GM18868 (cell line): ENCODE results near the gene OSCP1.
A peak's percentile ranks its signal among the peaks of the same experiment; 100 is the strongest.

Source experiments
- ATAC-seq: cut with Tn5 transposase; IDR thresholded peaks from one replicate; pipeline ENCODE4 v1.9.1; 2021; ENCODE audit warnings: mild to moderate bottlenecking, moderate library complexity; ENCODE audit not compliant: unreplicated experiment

OSCP1 gene

DNA sequence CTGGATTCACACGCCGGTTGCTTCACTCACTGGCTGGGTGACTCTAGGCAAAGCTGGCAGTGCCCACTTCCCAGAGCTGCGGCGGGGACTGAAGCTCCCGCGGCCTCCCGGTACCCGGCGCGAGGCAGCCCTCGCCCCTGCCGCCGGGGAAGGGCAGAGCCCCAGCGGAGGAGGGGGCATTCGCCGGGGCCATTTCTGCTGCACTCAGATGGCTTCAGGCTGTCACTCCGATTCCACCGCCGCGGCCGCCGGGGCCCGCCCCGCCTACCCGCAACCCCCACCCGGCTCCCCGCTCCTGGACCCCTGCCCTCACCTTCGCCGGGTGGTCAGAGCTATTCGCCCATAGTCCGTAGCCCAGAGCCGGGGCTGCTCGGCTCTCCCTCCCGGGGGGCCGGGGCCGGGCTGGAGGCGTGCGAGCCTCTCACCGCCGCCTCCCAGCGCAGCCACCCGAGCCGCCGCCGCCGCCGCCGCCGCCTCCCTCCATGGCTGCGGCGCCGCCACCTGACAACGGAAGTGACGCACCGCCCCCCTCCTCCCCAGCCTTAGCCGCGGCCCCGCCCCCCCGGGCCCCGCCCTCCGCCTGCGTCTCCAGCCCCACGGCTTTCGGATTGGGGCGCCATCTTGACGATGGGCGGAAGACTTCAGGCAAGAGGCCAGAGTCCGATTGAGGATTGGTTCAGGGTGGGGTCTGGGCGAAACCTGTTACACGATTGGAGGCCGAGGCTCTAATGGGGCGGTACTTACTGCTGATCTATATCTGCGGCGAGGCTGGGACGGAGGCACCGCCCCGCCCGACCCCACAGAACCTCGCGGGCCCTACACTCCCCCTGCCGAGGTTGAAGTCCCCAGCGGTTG lies 64.6 kb downstream of the OSCP1 start, which contains the start of gene STK40:
Gene STK40, minus strand, starts transcription at position 515 of the 855 bp plus-strand sequence. CDS start 24,592 bp downstream, outside the sequence.
- peak; percentile 83 for ATAC-seq

DNA sequence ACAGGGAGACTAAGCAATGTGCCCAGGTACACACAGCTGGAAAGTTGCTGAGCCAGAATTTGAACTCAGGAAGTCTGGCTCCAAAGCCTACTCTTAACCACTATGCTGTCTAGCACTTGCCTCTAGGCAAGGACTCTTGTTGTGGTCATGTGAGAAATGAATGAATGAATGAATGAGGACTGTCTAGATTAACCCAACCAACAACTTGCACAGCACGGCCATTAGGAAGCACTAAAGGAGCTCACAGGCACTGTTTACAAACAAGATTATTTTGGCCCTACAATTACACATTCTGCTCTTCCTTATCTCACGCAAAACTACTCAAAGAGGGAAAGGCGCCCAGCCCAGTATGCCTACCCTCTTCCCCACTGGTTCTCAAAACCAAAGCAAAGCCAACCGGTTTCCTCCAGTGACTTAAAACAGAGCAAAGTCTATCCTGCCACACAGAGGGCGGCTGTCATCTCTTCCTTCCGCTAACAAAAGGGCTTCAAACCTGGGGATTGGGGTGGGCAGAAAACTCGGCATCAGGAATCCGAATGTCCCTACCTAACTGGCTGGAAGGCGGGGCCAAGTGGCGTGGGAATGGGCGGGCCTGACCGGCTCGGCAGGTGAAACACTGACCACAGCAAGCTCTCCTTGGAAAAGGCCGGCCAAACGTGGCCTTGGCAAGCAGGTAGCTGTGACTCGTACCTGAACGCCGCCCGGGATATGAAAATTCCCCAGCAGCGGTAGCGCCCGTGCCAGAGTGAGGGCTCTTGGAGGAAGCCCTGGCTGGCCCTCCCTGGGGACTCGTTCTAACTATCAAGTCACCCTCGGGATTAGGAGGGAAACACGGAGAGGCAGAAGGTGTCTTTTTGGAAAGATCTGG lies 65.5 kb downstream of the OSCP1 start:
- ATAC-seq = no peak

DNA sequence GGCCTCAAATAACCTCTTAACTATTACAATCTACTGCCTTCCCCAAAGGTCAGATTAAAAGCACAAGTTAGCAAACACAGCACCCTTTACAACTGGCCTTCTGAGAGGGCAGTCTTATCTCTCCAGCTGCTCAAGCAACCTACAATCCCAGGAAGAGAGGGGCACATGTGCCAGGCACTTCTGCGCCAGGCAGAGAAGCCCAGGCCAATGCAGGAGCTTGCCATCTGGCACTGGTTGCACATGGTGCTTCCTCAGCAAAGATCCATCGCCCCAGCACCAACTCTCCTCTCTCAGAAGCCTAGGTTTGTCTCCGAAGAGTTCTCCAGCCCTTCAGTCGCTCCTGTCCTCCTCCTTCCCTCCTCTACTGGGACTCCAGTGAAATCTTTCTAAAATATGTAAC lies 67.0 kb downstream of the OSCP1 start:
- no peak for ATAC-seq

DNA sequence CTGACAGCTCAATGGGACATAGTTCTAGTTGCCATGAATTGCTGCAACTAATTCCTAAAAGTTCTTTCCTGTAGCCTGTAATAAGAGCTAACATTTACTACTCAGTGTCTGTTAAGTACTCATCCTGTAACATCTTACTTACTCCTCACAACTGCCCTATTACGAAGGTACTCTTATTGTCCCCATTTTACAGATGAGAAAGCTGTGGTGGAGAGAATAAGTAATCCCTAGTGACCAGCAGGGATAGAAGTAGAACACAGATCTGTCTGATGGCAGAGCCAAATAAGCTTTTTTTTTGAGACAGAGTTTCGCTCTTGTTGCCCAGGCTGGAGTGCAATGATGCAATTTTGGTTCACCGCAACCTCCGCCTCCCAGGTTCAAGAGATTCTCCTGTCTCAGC lies 67.6 kb downstream of the OSCP1 start:
- no peak for ATAC-seq

DNA sequence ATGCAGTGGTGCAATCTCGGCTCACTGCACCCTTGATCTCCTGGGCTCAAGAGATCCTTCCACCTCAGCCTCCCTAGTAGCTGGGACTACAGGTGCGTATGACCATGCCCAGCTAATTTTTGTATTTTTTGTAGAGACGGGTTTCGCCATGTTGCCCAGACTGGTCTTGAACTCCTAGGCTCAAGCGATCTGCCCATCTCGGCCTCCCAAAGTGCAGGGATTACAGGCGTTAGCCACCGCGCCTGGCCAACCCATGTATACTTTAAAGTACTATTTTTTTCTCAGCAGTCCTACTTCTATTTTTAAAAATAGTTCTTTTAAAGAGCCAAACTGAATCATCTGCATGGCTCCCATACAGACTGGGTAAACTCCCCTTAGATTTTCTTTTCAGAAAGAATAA lies 68.0 kb downstream of the OSCP1 start:
- ATAC-seq = no peak

DNA sequence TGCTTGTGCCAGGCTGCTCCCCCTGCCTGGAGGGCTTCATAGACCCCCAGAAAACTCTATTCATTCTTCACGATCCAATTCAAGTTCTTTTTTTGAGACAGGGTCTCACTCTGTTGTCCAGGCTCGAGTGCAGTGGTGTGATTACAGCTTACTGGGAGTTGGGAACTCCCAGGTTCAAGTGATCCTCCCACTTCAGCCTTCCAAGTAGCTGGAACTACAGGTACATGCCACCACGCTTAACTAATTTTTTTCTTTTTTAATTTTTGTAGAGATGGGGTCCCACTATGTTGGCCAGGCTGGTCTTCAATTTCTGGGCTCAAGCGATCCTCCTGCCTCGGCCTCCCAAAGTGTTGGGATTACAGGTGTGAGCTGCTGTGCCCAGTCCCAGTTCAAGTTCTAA lies 68.8 kb downstream of the OSCP1 start:
- ATAC-seq = no peak

DNA sequence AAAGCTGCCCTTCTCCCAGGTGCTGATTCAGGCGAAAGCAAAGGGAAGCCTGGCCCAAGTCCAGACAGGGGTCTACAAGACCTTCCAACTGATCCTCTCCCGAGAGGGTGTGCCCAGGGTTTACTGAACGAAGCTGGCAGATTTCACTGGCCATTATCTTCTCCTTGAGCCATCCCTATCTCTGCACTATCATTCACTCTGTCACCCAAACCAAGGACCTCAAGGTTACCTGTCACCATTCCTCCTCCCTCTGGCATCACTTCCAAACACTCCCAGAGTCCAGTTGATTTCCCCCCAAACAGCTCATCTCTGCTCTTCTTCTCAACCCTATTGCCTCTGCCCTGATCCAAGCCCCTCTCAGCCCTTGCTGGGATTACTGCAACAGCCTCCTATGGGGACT lies 69.5 kb downstream of the OSCP1 start:
- no peak for ATAC-seq

DNA sequence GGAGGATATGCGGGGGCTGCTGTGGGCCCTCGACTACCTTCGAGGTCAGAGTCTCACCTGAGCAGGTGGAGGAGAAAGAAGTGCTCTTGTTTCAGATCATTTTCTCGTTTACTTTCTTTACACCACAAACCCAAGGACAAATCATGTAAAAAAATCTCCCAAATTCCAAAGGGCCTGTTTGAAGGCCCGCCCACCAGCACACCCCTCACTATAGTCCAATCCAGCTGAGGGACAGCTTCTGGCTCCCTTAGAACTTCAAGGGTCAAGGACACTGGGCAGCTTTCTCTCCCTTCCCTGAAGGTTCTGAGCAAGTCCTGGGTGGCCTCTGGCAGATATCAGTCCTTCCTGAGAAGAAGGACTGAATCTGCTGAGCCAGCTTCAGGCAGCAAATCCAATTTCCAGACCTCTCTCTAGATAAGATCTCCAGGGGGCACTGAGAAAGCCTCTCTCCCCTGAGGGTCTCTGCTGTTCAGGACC lies 70.1 kb downstream of the OSCP1 start:
- no peak for ATAC-seq

DNA sequence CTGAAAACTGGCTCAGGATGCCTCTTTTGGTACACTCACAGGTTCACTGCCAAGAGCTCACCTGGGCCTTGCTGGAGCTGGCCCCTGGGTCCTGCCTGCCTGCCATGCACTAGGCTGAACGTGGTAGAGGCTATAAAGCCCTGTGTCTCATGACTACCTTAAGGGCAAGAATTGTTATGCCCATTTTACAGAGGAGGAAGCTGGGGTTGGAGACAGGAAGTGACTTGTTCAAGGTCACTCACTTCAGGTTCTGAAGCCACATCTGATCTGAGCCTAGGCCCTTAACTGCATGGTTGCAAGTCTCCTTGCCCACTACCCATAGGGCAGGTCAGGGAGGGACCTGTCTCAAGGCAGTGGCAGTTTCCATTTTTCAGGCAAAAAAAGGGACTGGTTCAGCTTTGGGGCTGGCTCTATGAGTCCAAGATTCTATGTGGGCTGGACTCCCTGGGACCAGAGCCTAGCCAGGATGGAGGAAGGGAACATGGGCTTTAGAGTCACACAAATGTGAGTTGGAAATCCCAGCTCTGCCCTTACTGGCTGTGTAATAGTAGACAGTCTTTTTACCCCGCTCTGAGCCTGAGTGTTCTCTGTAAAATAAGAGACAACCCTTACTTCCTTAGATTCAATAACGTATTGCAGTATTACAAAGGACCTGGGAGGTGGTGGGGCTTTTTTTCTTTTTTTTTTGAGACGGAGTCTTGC lies 72.3 kb downstream of the OSCP1 start:
- ATAC-seq = no peak

DNA sequence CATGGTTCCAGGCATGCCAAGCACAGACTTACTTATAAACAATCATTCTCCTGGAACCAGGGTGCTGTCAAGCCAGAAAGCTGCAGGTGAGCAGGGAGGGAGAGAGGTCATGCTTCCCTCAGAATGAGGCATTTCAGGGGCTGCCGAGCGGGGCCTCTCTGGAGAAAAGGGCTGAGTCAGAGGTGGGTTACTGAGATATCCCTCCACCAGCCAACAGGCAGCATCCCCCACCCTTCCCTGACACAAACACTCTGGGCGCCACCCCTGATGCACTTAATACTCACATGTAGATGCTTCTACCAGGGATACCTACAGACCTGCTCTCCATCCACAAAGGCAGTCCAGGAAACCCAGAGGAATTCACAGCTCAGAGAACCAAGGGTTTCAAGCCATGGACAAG lies 77.6 kb downstream of the OSCP1 start:
- no peak for ATAC-seq

DNA sequence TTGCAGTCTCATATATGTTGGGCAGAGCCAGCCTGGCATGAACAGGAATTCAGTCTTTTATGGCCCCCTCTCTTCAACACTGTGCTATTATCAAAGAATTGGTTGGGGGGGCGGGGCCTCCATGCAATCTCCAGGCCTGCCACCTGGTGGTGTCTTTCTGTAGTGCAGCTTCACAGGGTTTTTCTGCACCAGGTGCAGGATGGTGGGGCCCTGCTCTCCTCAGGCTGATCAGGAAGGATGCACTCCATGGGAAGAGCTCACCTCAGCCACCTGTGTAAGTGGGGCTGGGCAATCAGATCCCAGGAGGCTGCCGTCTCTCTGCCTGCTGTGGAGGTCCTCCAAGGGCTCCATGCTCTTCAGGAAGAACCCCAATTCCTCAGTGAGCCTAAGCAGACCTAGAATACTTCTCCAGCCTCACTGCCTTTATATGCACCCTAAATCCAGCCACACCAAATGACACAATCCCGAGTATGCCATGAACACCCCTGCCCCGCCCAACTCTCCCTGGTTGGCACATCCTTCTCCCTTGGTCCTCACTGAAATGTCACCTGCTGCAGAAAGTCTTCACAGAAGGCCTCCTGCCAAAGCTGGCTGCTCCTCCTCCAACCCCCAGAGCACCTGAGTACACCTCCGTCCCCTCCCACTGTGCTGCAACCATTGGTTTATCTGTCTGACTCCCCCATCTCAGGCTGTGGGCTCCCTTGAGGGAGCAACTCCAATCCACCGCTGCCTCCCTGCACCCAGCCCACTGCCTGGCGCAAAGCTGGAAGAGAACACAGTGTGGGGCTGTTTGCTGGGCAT lies 81.0 kb downstream of the OSCP1 start:
- no peak for ATAC-seq
